ENCODE data around the gene BTBD1. TPM values are rescaled to one million over a fixed set of nuclear protein-coding genes. Genes with fewer than 3 reads are reported as not detected.
A peak's percentile ranks its signal among the peaks of the same experiment; 100 is the strongest.

Gene BTBD1
- total and polyA plus RNA-seq, 2 experiments from 2014 or later = 60.3 to 121 TPM

DNA sequence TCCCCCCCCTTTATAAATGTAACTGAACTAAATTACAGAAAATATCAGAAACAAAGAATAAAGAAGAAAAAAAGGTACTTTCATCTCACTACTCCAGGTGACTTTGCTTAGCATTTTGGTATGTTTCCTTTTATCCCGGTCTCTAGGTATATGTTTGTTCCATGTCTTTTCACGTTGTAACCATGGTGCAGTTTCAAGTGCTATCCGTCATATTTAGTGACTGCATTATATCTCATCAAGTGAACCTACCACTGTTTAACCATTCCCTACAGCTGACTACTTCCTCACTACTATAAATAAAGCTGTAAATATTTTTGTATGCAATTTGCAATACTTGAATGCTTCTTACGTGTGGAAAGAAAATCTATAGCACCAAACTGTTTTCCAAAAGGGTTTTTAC is 2.2 kb downstream of the BTBD1 start:
- Histone ChIP-seq H3K27me3 (replicated peaks; ENCODE audit: insufficient read depth) (no peaks in the 10 kb centered on the region), H3K4me1 (ENCODE audit: insufficient read depth) (peaks cover 32% of the 10 kb centered on the region), H3K79me2 (ENCODE audit: insufficient read depth) (peaks cover 67% of the 10 kb centered on the region), H3K9me2 (ENCODE audit: insufficient read depth) (no peaks in the 10 kb centered on the region), H3K4me3 (peak overlapping the region; percentile 81), H3K9me3 (ENCODE audit: low read depth) (no peaks in the 10 kb centered on the region), H2AFZ (no peak overlapping the region), H3K27ac (peak overlapping the region; percentile 78; the same call in 1 of the 2 replicates), H3K4me2 (ENCODE audit: unreplicated experiment) (peak overlapping the region; percentile 93), H4K20me1 (ENCODE audit: insufficient read depth) (peaks cover 16% of the 10 kb centered on the region; the same call in 1 of the 2 replicates), H3F3A (ENCODE audit: insufficient read depth) (peaks cover 39% of the 10 kb centered on the region), H3K9ac (peak overlapping the region; percentile 91), H3K36me3 (ENCODE audit: low read depth) (no peaks in the 10 kb centered on the region)
- TF ChIP-seq EZH2 (IDR thresholded peaks at IDR 0.05; ENCODE audit: insufficient read depth, poor library complexity, severe bottlenecking) (no peak), EZH2phosphoT487 (IDR thresholded peaks at IDR 0.05; ENCODE audit: insufficient read depth, low read depth) (no peak)
- 10 to 21% methylated on average over 4 of the region's 4 CpGs for WGBS, 2 experiments (ENCODE audit: low coverage in 1 of 2, low lambda C conversion rate in 2 of 2, missing lambda C conversion rate in 2 of 2)
- DNase-seq = peak; percentile 64
- in situ Hi-C loops (cut with MboI) = no loop called here

DNA sequence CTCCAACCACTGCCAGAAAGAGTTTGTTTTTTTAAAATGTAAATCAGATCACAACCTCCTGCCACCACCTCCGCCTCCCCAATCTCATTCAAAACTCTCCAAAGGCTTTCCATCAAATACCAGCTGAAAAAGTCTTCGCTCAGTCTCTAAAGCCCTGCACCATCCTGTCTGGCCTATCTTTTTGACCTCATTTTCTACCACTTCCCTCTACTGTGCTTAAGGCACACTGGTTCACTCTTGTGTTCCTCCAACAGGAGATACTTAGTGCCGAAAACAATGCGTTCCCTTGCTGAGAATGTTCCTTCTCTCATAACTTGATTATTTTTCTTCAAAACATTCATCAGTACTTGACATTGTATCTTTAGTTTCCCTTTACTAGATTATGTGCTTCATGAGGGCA is 3.5 kb downstream of the BTBD1 start:
- Histone ChIP-seq H3K4me3 (no peak overlapping the region), H3K79me2 (ENCODE audit: insufficient read depth) (peaks cover 81% of the 10 kb centered on the region), H3K27ac (no peak overlapping the region), H3K9ac (no peak overlapping the region), H3K9me2 (ENCODE audit: insufficient read depth) (no peaks in the 10 kb centered on the region), H3K36me3 (ENCODE audit: low read depth) (no peaks in the 10 kb centered on the region), H3K9me3 (ENCODE audit: low read depth) (no peaks in the 10 kb centered on the region), H2AFZ (no peak overlapping the region), H3F3A (ENCODE audit: insufficient read depth) (peaks cover 39% of the 10 kb centered on the region), H3K4me1 (ENCODE audit: insufficient read depth) (peaks cover 32% of the 10 kb centered on the region), H4K20me1 (ENCODE audit: insufficient read depth) (peaks cover 16% of the 10 kb centered on the region; the same call in 1 of the 2 replicates), H3K4me2 (ENCODE audit: unreplicated experiment) (no peak overlapping the region), H3K27me3 (replicated peaks; ENCODE audit: insufficient read depth) (no peaks in the 10 kb centered on the region)
- no peak for TF ChIP-seq EZH2 (IDR thresholded peaks at IDR 0.05; ENCODE audit: insufficient read depth, poor library complexity, severe bottlenecking)
- no peak for TF ChIP-seq EZH2phosphoT487 (IDR thresholded peaks at IDR 0.05; ENCODE audit: insufficient read depth, low read depth)
- DNase-seq = no peak
- in situ Hi-C loops (cut with MboI) = no loop called here
- 99% methylated on average over 4 of the region's 4 CpGs for WGBS, 2 experiments (ENCODE audit: low coverage in 1 of 2, low lambda C conversion rate in 2 of 2, missing lambda C conversion rate in 2 of 2)

DNA sequence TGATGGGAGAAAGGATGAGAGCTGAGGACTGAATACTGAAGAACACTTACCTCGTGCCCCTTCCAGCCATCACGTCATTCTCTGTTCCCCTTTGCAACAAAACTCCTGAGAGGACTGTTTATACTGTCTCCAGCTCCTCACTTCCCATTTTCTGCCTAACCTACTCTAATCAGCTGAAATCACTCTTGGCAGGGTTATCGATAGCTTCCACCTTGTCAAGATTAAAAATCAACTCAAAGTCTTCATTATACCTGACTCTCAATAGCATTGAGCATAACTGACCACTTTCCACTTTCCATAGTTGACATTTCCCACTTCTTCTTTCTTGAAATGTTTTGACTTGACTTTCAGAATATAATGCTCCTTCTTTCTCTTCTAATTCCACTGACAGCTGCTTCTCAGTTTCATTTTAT is 4.3 kb downstream of the BTBD1 start:
- Histone ChIP-seq H3K27me3 (replicated peaks; ENCODE audit: insufficient read depth) (no peaks in the 10 kb centered on the region), H3K9ac (no peak overlapping the region), H3F3A (ENCODE audit: insufficient read depth) (peaks cover 35% of the 10 kb centered on the region), H3K79me2 (ENCODE audit: insufficient read depth) (peaks cover 88% of the 10 kb centered on the region), H3K4me1 (ENCODE audit: insufficient read depth) (peaks cover 32% of the 10 kb centered on the region), H3K9me3 (ENCODE audit: low read depth) (no peaks in the 10 kb centered on the region), H3K36me3 (ENCODE audit: low read depth) (no peaks in the 10 kb centered on the region), H3K9me2 (ENCODE audit: insufficient read depth) (no peaks in the 10 kb centered on the region), H2AFZ (no peak overlapping the region), H4K20me1 (ENCODE audit: insufficient read depth) (peaks cover 16% of the 10 kb centered on the region; the same call in 1 of the 2 replicates), H3K4me3 (no peak overlapping the region), H3K4me2 (ENCODE audit: unreplicated experiment) (no peak overlapping the region), H3K27ac (no peak overlapping the region)
- 68 to 80% methylated on average over 3 of the region's 3 CpGs for WGBS, 2 experiments (ENCODE audit: low coverage in 1 of 2, low lambda C conversion rate in 2 of 2, missing lambda C conversion rate in 2 of 2)
- TF ChIP-seq EZH2 (IDR thresholded peaks at IDR 0.05; ENCODE audit: insufficient read depth, poor library complexity, severe bottlenecking) (no peak), EZH2phosphoT487 (IDR thresholded peaks at IDR 0.05; ENCODE audit: insufficient read depth, low read depth) (no peak)
- DNase-seq = no peak
- in situ Hi-C loops (cut with MboI) = no loop called here

DNA sequence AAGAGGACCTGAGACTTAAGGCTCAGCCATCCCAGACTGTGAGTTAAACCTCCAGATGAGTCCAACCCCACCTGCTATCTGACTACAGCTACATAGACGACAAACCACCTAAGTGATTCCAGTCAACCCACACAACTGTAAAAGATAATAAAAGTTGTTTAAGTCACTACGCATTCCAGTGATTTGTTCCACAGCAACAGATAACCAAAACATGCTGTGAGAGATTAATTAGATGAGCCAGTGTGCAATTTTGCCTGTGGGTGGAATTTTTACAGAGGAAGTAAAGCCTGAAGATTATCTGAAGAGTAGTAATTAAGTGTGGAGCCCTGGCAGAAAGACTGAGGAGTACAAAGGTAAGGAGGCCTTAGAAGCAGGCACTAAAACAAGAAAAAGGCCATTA is 5.4 kb downstream of the BTBD1 start:
- in situ Hi-C loops (cut with MboI) = no loop called here
- H3K4me3 ChIP-seq = no peak overlapping the region
- no peak for TF ChIP-seq EZH2phosphoT487 (IDR thresholded peaks at IDR 0.05; ENCODE audit: insufficient read depth, low read depth)
- no peak for TF ChIP-seq EZH2 (IDR thresholded peaks at IDR 0.05; ENCODE audit: insufficient read depth, poor library complexity, severe bottlenecking)
- no peaks in the 10 kb centered on the region for H3K9me3 ChIP-seq (ENCODE audit: low read depth)
- peak overlapping the region; percentile 49 for H3K4me2 ChIP-seq (ENCODE audit: unreplicated experiment)
- peak; percentile 50 for DNase-seq
- H3F3A ChIP-seq (ENCODE audit: insufficient read depth) = peaks cover 31% of the 10 kb centered on the region
- H3K27me3 ChIP-seq (replicated peaks; ENCODE audit: insufficient read depth) = no peaks in the 10 kb centered on the region
- H3K9ac ChIP-seq = peak overlapping the region; percentile 8; the same call in 1 of the 2 replicates
- H2AFZ ChIP-seq = no peak overlapping the region
- H3K9me2 ChIP-seq (ENCODE audit: insufficient read depth) = no peaks in the 10 kb centered on the region
- H3K36me3 ChIP-seq (ENCODE audit: low read depth) = no peaks in the 10 kb centered on the region
- H3K79me2 ChIP-seq (ENCODE audit: insufficient read depth) = peaks cover 99% of the 10 kb centered on the region
- H4K20me1 ChIP-seq (ENCODE audit: insufficient read depth) = peaks cover 16% of the 10 kb centered on the region
- H3K27ac ChIP-seq = peak overlapping the region; percentile 51
- WGBS, 2 experiments (ENCODE audit: low coverage in 1 of 2, low lambda C conversion rate in 2 of 2, missing lambda C conversion rate in 2 of 2) = 3 to 11% methylated on average over 2 of the region's 2 CpGs
- peaks cover 32% of the 10 kb centered on the region for H3K4me1 ChIP-seq (ENCODE audit: insufficient read depth)
